Measurements from ENCODE around the gene NPR2.

The NPR2 gene

GRCh38 chr9:35745569-35745968 lies 45.8 kb upstream of the NPR2 start:
- no peak for DNase-seq
- H3K23ac ChIP-seq (ENCODE audit: low read length in 2 of 2) = no peak overlapping the region
- peaks cover 27 to 46% of the 10 kb centered on the region in 2 experiments for H3K36me3 ChIP-seq (ENCODE audit: control insufficient read depth in 1 of 2, insufficient read depth in 2 of 2, low read depth in 1 of 2, low read length in 2 of 2)

GRCh38 chr9:35746583-35746982 lies 44.8 kb upstream of the NPR2 start:
- Histone ChIP-seq H3K27me3 (ENCODE audit: control insufficient read depth in 1 of 2, insufficient read depth in 1 of 2, low read length in 2 of 2) (no peaks in the 10 kb centered on the region), H3K4me1 (ENCODE audit: control insufficient read depth, insufficient read depth, low read depth, low read length) (peaks cover 16% of the 10 kb centered on the region), H3K4ac (ENCODE audit: low read depth in 1 of 2, low read length in 2 of 2) (no peak overlapping the region), H3K14ac (ENCODE audit: low read length in 2 of 2) (no peak overlapping the region), H2AFZ (ENCODE audit: low read depth, low read length) (no peak overlapping the region), H3K18ac (ENCODE audit: low read depth in 1 of 2, low read length in 2 of 2) (no peak overlapping the region), H3K4me2 (ENCODE audit: low read length, poor library complexity, severe bottlenecking) (peak overlapping the region; percentile 88), H2AK5ac (ENCODE audit: low read length, severe bottlenecking) (no peak overlapping the region), H3K36me3 (ENCODE audit: control insufficient read depth in 1 of 2, insufficient read depth in 2 of 2, low read depth in 1 of 2, low read length in 2 of 2) (peaks cover 28 to 50% of the 10 kb centered on the region in 2 experiments), H2BK12ac (ENCODE audit: low read length in 2 of 2) (no peak overlapping the region), H3K4me3 (ENCODE audit: insufficient read depth in 1 of 2, low read depth in 1 of 2, low read length in 2 of 2) (peak overlapping the region in 1 of 2 experiments; percentile 95), H3K9me3 (ENCODE audit: control insufficient read depth, low read length) (no peaks in the 10 kb centered on the region), H3K23ac (ENCODE audit: low read length in 2 of 2) (no peak overlapping the region), H2BK5ac (ENCODE audit: low read depth, low read length, poor library complexity, severe bottlenecking) (no peak overlapping the region), H4K8ac (ENCODE audit: low read length) (no peak overlapping the region), H4K91ac (ENCODE audit: low read length) (no peak overlapping the region), H2BK15ac (ENCODE audit: low read depth, poor library complexity, severe bottlenecking) (no peak overlapping the region), H2BK120ac (ENCODE audit: low read depth, low read length) (no peak overlapping the region), H3K27ac (ENCODE audit: low read length, poor library complexity, severe bottlenecking) (no peak overlapping the region), H3K9ac (ENCODE audit: low read length) (peak overlapping the region; percentile 93), H3K79me1 (replicated peaks; ENCODE audit: low read length, poor library complexity, severe bottlenecking) (peaks cover 28% of the 10 kb centered on the region)
- no peak for DNase-seq
- WGBS = 83% methylated on average over 3 of the region's 3 CpGs

More at GRCh38 chr9:35745569-35745968, 45.8 kb upstream of the NPR2 start:
- H3K4me1 ChIP-seq (ENCODE audit: control insufficient read depth, insufficient read depth, low read depth, low read length) = peaks cover 15% of the 10 kb centered on the region
- no peaks in the 10 kb centered on the region for H3K27me3 ChIP-seq (ENCODE audit: control insufficient read depth in 1 of 2, insufficient read depth in 1 of 2, low read length in 2 of 2)
- H3K27ac ChIP-seq (ENCODE audit: low read length, poor library complexity, severe bottlenecking) = no peak overlapping the region
- H4K8ac ChIP-seq (ENCODE audit: low read length) = no peak overlapping the region
- H2BK120ac ChIP-seq (ENCODE audit: low read depth, low read length) = no peak overlapping the region
- no peak overlapping the region for H2BK12ac ChIP-seq (ENCODE audit: low read length in 2 of 2)
- H3K4ac ChIP-seq (ENCODE audit: low read depth in 1 of 2, low read length in 2 of 2) = no peak overlapping the region
- H4K91ac ChIP-seq (ENCODE audit: low read length) = no peak overlapping the region
- no peaks in the 10 kb centered on the region for H3K9me3 ChIP-seq (ENCODE audit: control insufficient read depth, low read length)
- no peak overlapping the region for H3K14ac ChIP-seq (ENCODE audit: low read length in 2 of 2)
- peaks cover 26% of the 10 kb centered on the region for H3K79me1 ChIP-seq (replicated peaks; ENCODE audit: low read length, poor library complexity, severe bottlenecking)
- 86% methylated on average over 1 of the region's 1 CpG for WGBS
- no peak overlapping the region for H2AK5ac ChIP-seq (ENCODE audit: low read length, severe bottlenecking)
- no peak overlapping the region for H3K9ac ChIP-seq (ENCODE audit: low read length)
- peak overlapping the region in 1 of 2 experiments; percentile 95 for H3K4me3 ChIP-seq (ENCODE audit: insufficient read depth in 1 of 2, low read depth in 1 of 2, low read length in 2 of 2)
- no peak overlapping the region for H3K18ac ChIP-seq (ENCODE audit: low read depth in 1 of 2, low read length in 2 of 2)
- H2BK5ac ChIP-seq (ENCODE audit: low read depth, low read length, poor library complexity, severe bottlenecking) = no peak overlapping the region
- no peak overlapping the region for H2AFZ ChIP-seq (ENCODE audit: low read depth, low read length)
- no peak overlapping the region for H2BK15ac ChIP-seq (ENCODE audit: low read depth, poor library complexity, severe bottlenecking)
- H3K4me2 ChIP-seq (ENCODE audit: low read length, poor library complexity, severe bottlenecking) = no peak overlapping the region

DNA sequence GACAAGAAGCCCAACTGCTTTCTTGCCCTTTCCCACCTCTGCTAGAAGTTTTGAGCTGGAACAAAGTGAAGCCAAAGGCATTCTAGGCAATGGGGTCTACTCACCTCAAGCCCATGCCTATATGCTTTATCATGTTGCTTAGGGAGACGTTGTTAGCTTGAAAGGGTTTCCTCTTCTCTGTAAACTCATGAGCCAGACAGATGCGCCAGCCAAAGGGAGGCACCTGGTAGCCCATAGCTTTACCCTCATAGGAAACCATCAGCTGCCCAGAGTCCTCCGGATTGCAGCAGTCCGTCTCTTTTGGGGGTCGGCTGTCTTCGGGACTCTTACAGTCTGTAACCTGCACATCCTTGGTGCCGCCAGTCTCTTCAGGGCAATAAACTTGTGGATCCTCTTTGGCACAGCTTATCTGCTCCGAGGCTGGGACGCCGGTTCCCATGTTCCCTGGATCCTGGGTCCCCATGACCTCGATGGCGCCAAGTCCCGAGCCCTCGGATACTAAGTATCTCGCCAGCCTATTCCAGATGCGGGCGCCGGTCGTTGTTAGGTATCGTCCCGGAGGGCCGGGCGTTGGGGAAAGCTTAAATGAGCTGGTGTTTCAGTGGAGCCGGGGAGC lies 43.0 kb upstream of the NPR2 start:
- Histone ChIP-seq H3K14ac (ENCODE audit: low read length in 2 of 2) (peak overlapping the region in 1 of 2 experiments; percentile 46), H2BK5ac (ENCODE audit: low read depth, low read length, poor library complexity, severe bottlenecking) (no peak overlapping the region), H3K27ac (ENCODE audit: low read length, poor library complexity, severe bottlenecking) (peak overlapping the region; percentile 37), H3K4me2 (ENCODE audit: low read length, poor library complexity, severe bottlenecking) (peak overlapping the region; percentile 88), H2AFZ (ENCODE audit: low read depth, low read length) (no peak overlapping the region), H2BK12ac (ENCODE audit: low read length in 2 of 2) (peak overlapping the region in 1 of 2 experiments; percentile 15), H3K9ac (ENCODE audit: low read length) (peak overlapping the region; percentile 93), H3K4me1 (ENCODE audit: control insufficient read depth, insufficient read depth, low read depth, low read length) (peaks cover 20% of the 10 kb centered on the region), H3K23ac (ENCODE audit: low read length in 2 of 2) (no peak overlapping the region), H3K18ac (ENCODE audit: low read depth in 1 of 2, low read length in 2 of 2) (peak overlapping the region; percentile 46 to 53), H4K8ac (ENCODE audit: low read length) (no peak overlapping the region), H3K36me3 (ENCODE audit: control insufficient read depth in 1 of 2, insufficient read depth in 2 of 2, low read depth in 1 of 2, low read length in 2 of 2) (peaks cover 36 to 50% of the 10 kb centered on the region in 2 experiments), H3K9me3 (ENCODE audit: control insufficient read depth, low read length) (no peaks in the 10 kb centered on the region), H3K4me3 (ENCODE audit: insufficient read depth in 1 of 2, low read depth in 1 of 2, low read length in 2 of 2) (peak overlapping the region; percentile 88 to 95), H4K91ac (ENCODE audit: low read length) (no peak overlapping the region), H2BK120ac (ENCODE audit: low read depth, low read length) (no peak overlapping the region), H2AK5ac (ENCODE audit: low read length, severe bottlenecking) (no peak overlapping the region), H3K27me3 (ENCODE audit: control insufficient read depth in 1 of 2, insufficient read depth in 1 of 2, low read length in 2 of 2) (no peaks in the 10 kb centered on the region), H3K4ac (ENCODE audit: low read depth in 1 of 2, low read length in 2 of 2) (peak overlapping the region in 1 of 2 experiments; percentile 72), H3K79me1 (replicated peaks; ENCODE audit: low read length, poor library complexity, severe bottlenecking) (peaks cover 24% of the 10 kb centered on the region), H2BK15ac (ENCODE audit: low read depth, poor library complexity, severe bottlenecking) (peak overlapping the region; percentile 15)
- under 1% methylated on average over 24 of the region's 24 CpGs for WGBS
- DNase-seq = peak; percentile 29

DNA sequence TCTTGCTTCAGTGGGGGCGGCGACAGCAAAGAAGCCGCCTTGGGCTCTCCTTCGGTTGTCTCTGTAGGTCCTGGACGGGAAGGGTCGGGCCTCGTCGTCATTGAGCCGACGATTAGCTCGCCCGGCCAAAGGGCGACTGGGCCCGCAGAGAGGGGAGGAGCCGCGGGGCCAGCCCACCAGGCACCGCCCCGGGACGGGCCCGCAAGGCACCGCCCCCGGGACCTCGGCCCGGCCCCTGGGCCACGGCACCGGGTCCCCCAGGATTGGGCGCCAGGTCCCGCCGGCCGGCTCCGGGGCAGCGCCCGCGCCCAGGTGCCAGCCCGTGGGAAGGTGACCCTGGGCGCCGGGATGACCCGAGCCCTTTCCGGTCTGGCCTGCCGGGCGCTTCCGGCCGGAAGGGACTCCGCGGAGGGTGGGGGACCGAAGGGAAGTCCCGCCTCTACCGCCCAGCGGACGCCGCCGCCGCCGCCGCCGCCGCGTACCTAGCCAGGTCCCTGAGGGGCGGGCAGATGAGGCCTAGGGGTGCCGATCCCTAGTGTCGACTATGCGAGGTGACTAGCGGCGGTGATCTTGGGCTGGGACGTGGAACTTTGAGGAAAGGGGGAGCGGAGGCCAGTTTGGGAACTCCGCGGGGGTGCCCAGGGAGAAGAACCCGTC lies 42.4 kb upstream of the NPR2 start, which contains the start of the genes GBA2 and RGP1:
Gene GBA2 (minus strand): TSS at position 371 of the 657 bp plus-strand sequence. CDS start 524 bp downstream, outside the sequence.
Gene RGP1 (plus strand): TSS at position 430 of the 657 bp plus-strand sequence. CDS start 469 bp downstream, outside the sequence.
- H3K23ac ChIP-seq (ENCODE audit: low read length in 2 of 2) = no peak within 1 kb of the TSS
- H2BK120ac ChIP-seq (ENCODE audit: low read depth, low read length) = peak within 1 kb of the TSS; percentile 81
- peak within 1 kb of the TSS; percentile 88 to 95 for H3K4me3 ChIP-seq (ENCODE audit: insufficient read depth in 1 of 2, low read depth in 1 of 2, low read length in 2 of 2)
- peak within 1 kb of the TSS; percentile 61 to 72 for H3K4ac ChIP-seq (ENCODE audit: low read depth in 1 of 2, low read length in 2 of 2)
- H3K4me1 ChIP-seq (ENCODE audit: control insufficient read depth, insufficient read depth, low read depth, low read length) = peaks cover 26% of the 10 kb centered on the region
- H3K4me2 ChIP-seq (ENCODE audit: low read length, poor library complexity, severe bottlenecking) = peak within 1 kb of the TSS; percentile 91
- under 1% methylated on average over 49 of the region's 69 CpGs for WGBS
- peak within 1 kb of the TSS; percentile 33 for H2AFZ ChIP-seq (ENCODE audit: low read depth, low read length)
- peak within 1 kb of the TSS; percentile 86 for H4K91ac ChIP-seq (ENCODE audit: low read length)
- H3K9ac ChIP-seq (ENCODE audit: low read length) = peak within 1 kb of the TSS; percentile 93
- DNase-seq = peak; percentile 83
- no peaks in the 10 kb centered on the region for H3K9me3 ChIP-seq (ENCODE audit: control insufficient read depth, low read length)
- H2BK12ac ChIP-seq (ENCODE audit: low read length in 2 of 2) = peak within 1 kb of the TSS; percentile 21 to 40
- H3K14ac ChIP-seq (ENCODE audit: low read length in 2 of 2) = peak within 1 kb of the TSS in 1 of 2 experiments; percentile 63
- H2BK15ac ChIP-seq (ENCODE audit: low read depth, poor library complexity, severe bottlenecking) = peak within 1 kb of the TSS; percentile 93
- H3K27me3 ChIP-seq (ENCODE audit: control insufficient read depth in 1 of 2, insufficient read depth in 1 of 2, low read length in 2 of 2) = no peaks in the 10 kb centered on the region
- H2AK5ac ChIP-seq (ENCODE audit: low read length, severe bottlenecking) = peak within 1 kb of the TSS; percentile 24
- peaks cover 20% of the 10 kb centered on the region for H3K79me1 ChIP-seq (replicated peaks; ENCODE audit: low read length, poor library complexity, severe bottlenecking)
- peaks cover 38 to 50% of the 10 kb centered on the region in 2 experiments for H3K36me3 ChIP-seq (ENCODE audit: control insufficient read depth in 1 of 2, insufficient read depth in 2 of 2, low read depth in 1 of 2, low read length in 2 of 2)
- H3K18ac ChIP-seq (ENCODE audit: low read depth in 1 of 2, low read length in 2 of 2) = peak within 1 kb of the TSS; percentile 83 to 85
- H4K8ac ChIP-seq (ENCODE audit: low read length) = peak within 1 kb of the TSS; percentile 93
- H2BK5ac ChIP-seq (ENCODE audit: low read depth, low read length, poor library complexity, severe bottlenecking) = peak within 1 kb of the TSS; percentile 75
- peak within 1 kb of the TSS; percentile 68 for H3K27ac ChIP-seq (ENCODE audit: low read length, poor library complexity, severe bottlenecking)
